NB4 (cell line): ENCODE measurements around the gene ACY1.
A peak's percentile ranks its signal among the peaks of the same experiment; 100 is the strongest.

Source experiments
- DNase-seq: peaks from one replicate; pipeline ENCODE4 v3.0.0; 2010; ENCODE audit warnings: low read depth
- H3K4me3 ChIP-seq: one replicate; pipeline ENCODE4 v1.5.1; 2011; ENCODE audit warnings: mild to moderate bottlenecking, low read depth, low read length, moderate library complexity
- CTCF ChIP-seq: IDR thresholded peaks from one replicate; pipeline ENCODE4 v1.5.1; 2012; ENCODE audit warnings: low read depth, low read length
- MAX ChIP-seq: IDR thresholded peaks from 2 replicates; pipeline ENCODE4 v1.6.1; 2011; ENCODE audit warnings: low read depth, low read length
- MYC ChIP-seq: IDR thresholded peaks from 2 replicates; pipeline ENCODE4 v1.6.1; 2011; ENCODE audit warnings: low read depth, low read length
- POLR2A ChIP-seq: IDR thresholded peaks from 2 replicates; pipeline ENCODE4 v1.6.1; 2011; ENCODE audit warnings: mild to moderate bottlenecking; ENCODE audit not compliant: insufficient read length; ENCODE audit errors: extremely low read depth

Gene ACY1

GRCh38 chr3:52022323-52023100 lies 39.2 kb downstream of the ACY1 start:
- peak; percentile 39 for DNase-seq
- TF ChIP-seq CTCF = no peak
- peak; percentile 26; the same call in 1 of the 2 replicates for TF ChIP-seq MAX
- TF ChIP-seq MYC = 0 out of 2 replicates have a peak, but pooled peaks have one; percentile 10
- TF ChIP-seq POLR2A = no peak
- H3K4me3 ChIP-seq = no peak overlapping the region

GRCh38 chr3:52023101-52023770 lies 39.9 kb downstream of the ACY1 start:
- TF ChIP-seq CTCF (no peak), MYC (no peak), POLR2A (no peak), MAX (no peak)
- no peak overlapping the region for H3K4me3 ChIP-seq

GRCh38 chr3:52023860-52024764 lies 40.8 kb downstream of the ACY1 start:
- H3K4me3 ChIP-seq = no peak overlapping the region
- no peak for TF ChIP-seq POLR2A
- no peak for TF ChIP-seq MAX
- TF ChIP-seq CTCF = no peak
- TF ChIP-seq MYC = no peak
- peak; percentile 93 for DNase-seq

More at GRCh38 chr3:52023101-52023770, 39.9 kb downstream of the ACY1 start:
- DNase-seq = no peak

- DNase-seq = no peak
- no peak for TF ChIP-seq MYC
- no peak for TF ChIP-seq POLR2A
- TF ChIP-seq MAX = no peak
- TF ChIP-seq CTCF = no peak
- H3K4me3 ChIP-seq = no peak overlapping the region
Observed at GRCh38 chr3:52024765-52025452, 41.6 kb downstream of the ACY1 start.

- no peak for DNase-seq
- no peak overlapping the region for H3K4me3 ChIP-seq
- TF ChIP-seq MYC (no peak), POLR2A (no peak), MAX (no peak), CTCF (no peak)
Observed at GRCh38 chr3:52025453-52025852, 42.1 kb downstream of the ACY1 start.
